ENCODE results near the gene MEGF11.

GRCh38 chr15:65869126-65869953 lies 384.2 kb downstream of the MEGF11 start, which contains the start of gene RAB11A:
- TF ChIP-seq CTCF (IDR thresholded peaks at IDR 0.05) (peak; percentile 12 to 61 (median 40)), EP300 (IDR thresholded peaks at IDR 0.05) (peak; percentile 89 to 98)
